Body of pancreas (tissue), 4 donors: ENCODE measurements around the gene MAPK1. TPM values are rescaled to one million over a fixed set of nuclear protein-coding genes. Genes with fewer than 3 reads are reported as not detected.
"Not testable (repeated sequence)": the region's sequence is repeated elsewhere in the genome, so short reads cannot be mapped to it uniquely, and the experiment has no call there.

Source experiments
- ATAC-seq: fragments of 150-250 bp; one replicate; pipeline ENCODE4 v1.9.1; 2016
- DNase-seq, 4 donors: peaks; one replicate each; pipeline ENCODE4 v3.0.0-alpha.2; 2019
- H3K27ac ChIP-seq, 4 donors: fragments of 200-600 bp; sonication (generic); 1 replicate in 3 of 4; 2 replicates in 1 of 4; pipeline versions ENCODE4 v1.5.1 to v1.6.1; 2016 to 2019; ENCODE audit warnings: mild to moderate bottlenecking in 1 of 4, mixed read lengths in 1 of 4, moderate library complexity in 1 of 4
- H3K27me3 ChIP-seq, 2 donors: fragments of 200-600 bp; sonication (generic); one replicate each; pipeline ENCODE4 v1.6.0; 2016; ENCODE audit warnings: mild to moderate bottlenecking in 1 of 2
- H3K36me3 ChIP-seq, 2 donors: fragments of 200-600 bp; sonication (generic); replicated peaks in 1 of 2; 2 replicates each; pipeline ENCODE4 v1.5.1; 2016; ENCODE audit warnings: low read depth in 2 of 2; ENCODE audit not compliant: insufficient read depth in 1 of 2
- H3K4me1 ChIP-seq: fragments of 200-600 bp; sonication (generic); one replicate; pipeline ENCODE4 v1.6.0; 2016
- H3K4me3 ChIP-seq, 2 donors: fragments of 200-600 bp; sonication (generic); 1 replicate in 1 of 2; 2 replicates in 1 of 2; pipeline ENCODE4 v1.5.1; 2016 to 2019
- H3K9me3 ChIP-seq, 3 donors: fragments of 200-600 bp; sonication (generic); 1 replicate in 2 of 3; 2 replicates in 1 of 3; pipeline ENCODE4 v1.5.1; 2016
- POLR2A ChIP-seq, 3 donors: fragments of 450-650 bp; IDR thresholded peaks; one replicate each; pipeline ENCODE4 v1.6.1; 2016; ENCODE audit warnings: antibody characterized with exemption in 3 of 3, mild to moderate bottlenecking in 2 of 3
- WGBS, 2 donors: methylation state at CpG; one replicate each; pipeline ENCODE4 v1.1.5; 2017; 5-methylcytosine and 5-hydroxymethylcytosine counted together
- intact Hi-C: fragments of 100-400 bp; cut with DNase I; formaldehyde crosslinking; loops from one replicate; pipeline ENCODE4 v1.15.1; 2023
- total RNA-seq, 2 donors: library from RNA; depleted of rRNA; stranded (reverse); fragments of >200 nt; gene quantifications; one replicate each; pipeline ENCODE4 v1.1.0, GENCODE V29; 2016
- TF ChIP-seq, protein P1 (sequence below), 7 experiments: fragments of 450-650 bp in 4 of 7; fragments of 200-600 bp in 3 of 7; sonication (generic) in 3 of 7; IDR thresholded peaks; one replicate each; pipeline ENCODE4 v1.5.1; 2016 to 2019; ENCODE audit warnings: antibody characterized with exemption in 7 of 7

The MAPK1 gene
- total RNA-seq, 2 donors from 2014 or later = 25.4 to 44.1 TPM

DNA sequence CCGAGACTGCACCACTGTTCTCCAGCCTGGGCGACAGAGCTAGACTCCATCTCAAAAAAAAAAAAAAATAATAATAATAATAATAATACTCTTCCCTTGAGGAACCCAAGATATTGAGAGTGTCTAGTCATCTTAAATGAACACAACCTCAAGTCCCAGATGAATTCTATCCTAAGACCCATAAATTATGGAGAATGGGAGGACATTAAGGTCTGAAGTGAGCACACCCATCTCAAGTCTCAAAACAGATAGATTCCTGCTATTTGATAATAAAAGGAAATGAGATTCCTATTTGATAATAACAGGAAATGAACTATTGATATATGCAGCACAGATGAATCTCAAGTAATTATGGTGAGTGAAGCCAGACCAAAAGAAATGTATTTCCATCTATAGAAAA is 51.5 kb downstream of the MAPK1 start:
- Histone ChIP-seq H3K4me3 (no peak overlapping the region), H3K36me3 (no peaks in the 10 kb centered on the region), H3K27ac (peak overlapping the region in 3 of 4 donors; percentile 61 to 81 (median 80)), H3K27me3 (no peaks in the 10 kb centered on the region), H3K9me3 (no peaks in the 10 kb centered on the region), H3K4me1 (peaks cover 32% of the 10 kb centered on the region)
- DNase-seq (no peak), ATAC-seq (no peak)
- WGBS, 2 donors = 97 to 100% methylated on average over 2 of the region's 2 CpGs
- no peak for TF ChIP-seq POLR2A (IDR thresholded peaks at IDR 0.05)
- TF ChIP-seq, protein P1, sequence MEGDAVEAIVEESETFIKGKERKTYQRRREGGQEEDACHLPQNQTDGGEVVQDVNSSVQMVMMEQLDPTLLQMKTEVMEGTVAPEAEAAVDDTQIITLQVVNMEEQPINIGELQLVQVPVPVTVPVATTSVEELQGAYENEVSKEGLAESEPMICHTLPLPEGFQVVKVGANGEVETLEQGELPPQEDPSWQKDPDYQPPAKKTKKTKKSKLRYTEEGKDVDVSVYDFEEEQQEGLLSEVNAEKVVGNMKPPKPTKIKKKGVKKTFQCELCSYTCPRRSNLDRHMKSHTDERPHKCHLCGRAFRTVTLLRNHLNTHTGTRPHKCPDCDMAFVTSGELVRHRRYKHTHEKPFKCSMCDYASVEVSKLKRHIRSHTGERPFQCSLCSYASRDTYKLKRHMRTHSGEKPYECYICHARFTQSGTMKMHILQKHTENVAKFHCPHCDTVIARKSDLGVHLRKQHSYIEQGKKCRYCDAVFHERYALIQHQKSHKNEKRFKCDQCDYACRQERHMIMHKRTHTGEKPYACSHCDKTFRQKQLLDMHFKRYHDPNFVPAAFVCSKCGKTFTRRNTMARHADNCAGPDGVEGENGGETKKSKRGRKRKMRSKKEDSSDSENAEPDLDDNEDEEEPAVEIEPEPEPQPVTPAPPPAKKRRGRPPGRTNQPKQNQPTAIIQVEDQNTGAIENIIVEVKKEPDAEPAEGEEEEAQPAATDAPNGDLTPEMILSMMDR (IDR thresholded peaks at IDR 0.05) = no peak
- intact Hi-C loops = no loop called here

DNA sequence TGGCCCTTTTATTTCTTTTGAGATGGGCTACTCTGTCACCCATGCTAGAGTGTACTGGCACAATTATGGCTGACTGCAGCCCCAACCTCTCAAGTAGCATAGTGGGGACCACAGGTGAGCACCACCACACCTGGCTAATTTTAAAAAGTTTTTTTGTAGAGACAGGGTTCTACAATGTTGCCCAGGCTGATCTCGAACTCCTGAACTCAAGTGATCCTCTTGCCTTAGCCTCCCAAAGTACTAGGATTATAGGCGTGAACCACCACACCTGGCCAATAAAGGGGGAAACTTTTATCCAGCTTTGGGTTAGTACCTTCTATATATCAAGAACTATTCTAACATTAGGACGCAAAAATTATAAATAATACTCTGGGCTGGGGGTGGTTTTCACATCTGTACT is 52.1 kb downstream of the MAPK1 start:
- no peaks in the 10 kb centered on the region for H3K27me3 ChIP-seq
- no peak overlapping the region for H3K4me3 ChIP-seq
- H3K27ac ChIP-seq = peak overlapping the region in 1 of 4 donors; percentile 80
- intact Hi-C loops = no loop called here
- ATAC-seq (no peak), DNase-seq (no peak)
- no peaks in the 10 kb centered on the region for H3K36me3 ChIP-seq
- no peak for TF ChIP-seq POLR2A (IDR thresholded peaks at IDR 0.05)
- TF ChIP-seq, protein P1 (IDR thresholded peaks at IDR 0.05) = no peak
- H3K4me1 ChIP-seq = peaks cover 32% of the 10 kb centered on the region
- 92 to 98% methylated on average over 3 of the region's 3 CpGs for WGBS, 2 donors
- no peaks in the 10 kb centered on the region for H3K9me3 ChIP-seq

DNA sequence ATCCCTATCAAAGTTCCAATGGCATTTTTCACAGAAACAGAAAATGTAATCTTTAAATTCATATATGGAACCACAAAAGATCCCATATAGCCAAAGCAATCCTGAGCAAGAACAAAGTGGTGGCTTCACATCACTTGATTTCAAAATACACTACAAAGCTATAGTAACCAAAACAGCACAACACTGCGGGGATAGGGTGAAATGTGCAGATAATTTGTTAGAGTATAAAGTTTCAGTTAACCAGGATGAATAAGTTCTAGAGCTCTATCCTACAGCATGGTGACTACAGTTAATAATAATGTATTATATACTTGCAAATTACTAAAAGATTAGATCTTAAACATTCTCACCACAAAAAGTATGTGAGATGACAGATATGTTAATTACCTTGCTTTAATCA is 55.5 kb downstream of the MAPK1 start:
- 85 to 90% methylated on average over 1 of the region's 1 CpG for WGBS, 2 donors
- Histone ChIP-seq H3K27me3 (no peaks in the 10 kb centered on the region), H3K4me3 (no peak overlapping the region), H3K9me3 (no peaks in the 10 kb centered on the region), H3K27ac (no peak overlapping the region), H3K36me3 (no peaks in the 10 kb centered on the region), H3K4me1 (peaks cover 32% of the 10 kb centered on the region)
- DNase-seq = no peak
- intact Hi-C loops = no loop called here
- ATAC-seq = no peak
- TF ChIP-seq, protein P1 (IDR thresholded peaks at IDR 0.05) = no peak
- TF ChIP-seq POLR2A (IDR thresholded peaks at IDR 0.05) = no peak

DNA sequence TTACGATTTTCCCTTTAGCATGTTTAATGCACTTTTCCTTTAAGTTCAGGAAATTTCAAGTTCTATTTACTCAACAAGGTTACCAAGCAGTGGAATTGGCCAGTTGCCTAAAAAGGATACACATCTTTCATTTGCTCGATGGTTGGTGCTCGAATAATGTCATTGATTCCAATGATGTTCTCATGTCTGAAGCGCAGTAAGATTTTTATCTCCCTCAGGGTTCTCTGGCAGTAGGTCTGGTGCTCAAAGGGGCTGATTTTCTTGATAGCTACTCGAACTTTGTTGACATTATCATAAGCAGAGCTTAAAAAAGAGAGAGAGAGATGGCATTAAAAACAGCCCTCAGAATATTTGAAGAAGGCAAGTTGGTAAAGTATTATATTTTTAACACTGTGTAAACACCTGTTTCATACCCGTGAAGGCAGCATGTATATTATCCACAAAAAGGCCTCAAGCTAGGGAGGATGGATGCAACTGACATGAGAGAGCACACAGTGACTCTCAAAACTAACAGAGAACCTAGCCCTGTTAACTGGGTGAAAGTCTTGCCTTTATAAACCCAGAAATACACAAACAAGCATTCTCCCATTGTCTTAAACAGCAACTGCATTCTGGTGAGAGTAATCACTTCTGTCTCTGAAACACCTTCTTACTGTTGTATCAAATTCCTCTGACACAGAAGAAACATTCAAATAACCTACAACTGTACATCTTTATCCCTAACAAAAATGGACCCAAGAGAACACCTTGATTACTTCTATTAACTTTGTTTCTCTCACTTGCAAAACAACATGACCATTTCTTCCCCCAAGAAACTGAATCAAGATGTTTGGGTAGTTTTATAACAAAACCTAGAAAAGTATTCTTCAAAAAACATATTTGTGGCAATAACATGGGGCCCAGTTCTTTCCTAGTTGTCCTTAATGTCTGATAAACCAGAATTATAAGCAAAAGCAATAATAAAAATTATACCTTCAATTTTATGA is 59.6 kb downstream of the MAPK1 start:
- Histone ChIP-seq H3K4me1 (peaks cover 20% of the 10 kb centered on the region), H3K27me3 (no peaks in the 10 kb centered on the region), H3K9me3 (no peaks in the 10 kb centered on the region), H3K36me3 (peaks cover 0 to 13% of the 10 kb centered on the region in 2 donors), H3K27ac (no peak overlapping the region), H3K4me3 (no peak overlapping the region)
- no peak for ATAC-seq
- WGBS, 2 donors = 19 to 23% methylated on average over 6 of the region's 6 CpGs
- no peak for TF ChIP-seq POLR2A (IDR thresholded peaks at IDR 0.05)
- TF ChIP-seq, protein P1 (IDR thresholded peaks at IDR 0.05) = no peak
- intact Hi-C loops = no loop called here
- no peak for DNase-seq

DNA sequence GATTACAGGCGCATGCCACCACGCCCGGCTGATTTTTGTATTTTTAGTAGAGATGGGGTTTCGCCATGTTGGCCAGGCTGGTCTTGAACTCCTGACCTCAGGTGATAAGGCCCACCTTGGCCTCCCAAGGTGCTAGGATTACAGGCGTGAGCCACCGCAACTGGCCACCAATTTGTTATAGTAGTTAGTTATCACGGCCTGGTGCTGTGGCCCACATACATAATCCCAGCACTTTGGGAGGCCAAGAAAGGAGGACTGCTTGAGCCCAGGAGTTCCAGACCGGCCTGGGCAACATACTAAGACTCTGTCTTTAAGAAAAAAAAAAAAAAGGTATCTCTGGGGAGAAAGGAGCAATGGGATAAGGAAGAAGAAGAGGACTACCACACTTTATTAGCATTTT is 62.1 kb downstream of the MAPK1 start:
- ATAC-seq, H3K4me3 ChIP-seq, DNase-seq, H3K27me3 ChIP-seq, H3K9me3 ChIP-seq, intact Hi-C loops, H3K27ac ChIP-seq: not testable (repeated sequence)
- Histone ChIP-seq H3K36me3 (peaks cover 0 to 18% of the 10 kb centered on the region in 2 donors), H3K4me1 (peaks cover 20% of the 10 kb centered on the region)
- WGBS, 2 donors = 88 to 97% methylated on average over 7 to 8 of the region's 8 CpGs
